DOHH2 (cell line): ENCODE data around the gene LINS1.
A peak's percentile ranks its signal among the peaks of the same experiment; 100 is the strongest.

ENCODE experiments used
- H3F3A ChIP-seq: fragments of 200-600 bp; sonication (generic), shearing (Covaris generic); 2 replicates; pipeline ENCODE4 v1.6.0; 2016; ENCODE audit warnings: antibody characterized with exemption, mild to moderate bottlenecking; ENCODE audit not compliant: control insufficient read depth, insufficient read depth
- H3K27ac ChIP-seq: fragments of 200-600 bp; sonication (generic); 2 replicates; pipeline ENCODE4 v1.5.1; 2014; ENCODE audit warnings: low read depth, mild to moderate bottlenecking, low read length, moderate library complexity
- H3K27me3 ChIP-seq: fragments of 200-600 bp; sonication (generic); 2 replicates; pipeline ENCODE4 v1.6.1; 2014; ENCODE audit warnings: mild to moderate bottlenecking, low read length, mixed read lengths; ENCODE audit not compliant: control insufficient read depth
- H3K36me3 ChIP-seq: fragments of 200-600 bp; sonication (generic); 2 replicates; pipeline ENCODE4 v1.6.1; 2014; ENCODE audit warnings: mild to moderate bottlenecking, low read length, moderate library complexity, mixed read lengths; ENCODE audit not compliant: control insufficient read depth
- H3K4me1 ChIP-seq: fragments of 200-600 bp; sonication (generic); 2 replicates; pipeline ENCODE4 v1.6.1; 2014; ENCODE audit warnings: mild to moderate bottlenecking, low read length, mixed read lengths; ENCODE audit not compliant: control insufficient read depth
- H3K4me2 ChIP-seq: fragments of 200-600 bp; sonication (generic); 2 replicates; pipeline ENCODE4 v1.6.0; 2014; ENCODE audit warnings: mild to moderate bottlenecking, low read length, moderate library complexity
- H3K4me3 ChIP-seq: fragments of 200-600 bp; sonication (generic); 2 replicates; pipeline ENCODE4 v1.5.1; 2014; ENCODE audit warnings: mild to moderate bottlenecking, low read length, mixed read lengths
- H3K79me2 ChIP-seq: fragments of 200-600 bp; sonication (generic); 2 replicates; pipeline ENCODE4 v1.6.1; 2014; ENCODE audit warnings: mild to moderate bottlenecking, low read length, mixed read lengths; ENCODE audit not compliant: control insufficient read depth
- H3K9me2 ChIP-seq: fragments of 200-600 bp; sonication (generic); replicated peaks from 2 replicates; pipeline ENCODE4 v1.6.1; 2014; ENCODE audit warnings: mild to moderate bottlenecking, low read length, mixed read lengths; ENCODE audit not compliant: control insufficient read depth
- H3K9me3 ChIP-seq: fragments of 200-600 bp; sonication (generic); 2 replicates; pipeline ENCODE4 v1.6.1; 2014; ENCODE audit warnings: antibody characterized with exemption, low read length, mixed read lengths; ENCODE audit not compliant: control insufficient read depth, insufficient read depth
- H4K20me1 ChIP-seq: fragments of 200-600 bp; sonication (generic); 2 replicates; pipeline ENCODE4 v1.6.0; 2014; ENCODE audit warnings: low read depth, mild to moderate bottlenecking, antibody characterized with exemption, low read length, moderate library complexity; ENCODE audit not compliant: control insufficient read depth, insufficient read depth
- CTCF ChIP-seq: fragments of 200-600 bp; sonication (generic); IDR thresholded peaks from one replicate; pipeline ENCODE4 v1.5.1; 2014; ENCODE audit warnings: antibody characterized with exemption, mild to moderate bottlenecking, low read depth, low read length; ENCODE audit not compliant: poor library complexity, severe bottlenecking
- EZH2phosphoT487 ChIP-seq: fragments of 200-600 bp; sonication (generic); IDR thresholded peaks from 2 replicates; pipeline ENCODE4 v1.6.1; 2017; ENCODE audit warnings: borderline replicate concordance, mild to moderate bottlenecking, antibody characterized with exemption, low read length, moderate library complexity, mixed read lengths

Gene LINS1

GRCh38 chr15:100572362-100572983, 29.5 kb downstream of the LINS1 start:
- H3F3A ChIP-seq = no peaks in the 10 kb centered on the region
- peak; percentile 55 for TF ChIP-seq CTCF
- no peak for TF ChIP-seq EZH2phosphoT487
- no peaks in the 10 kb centered on the region for H3K9me3 ChIP-seq
- H3K9me2 ChIP-seq = no peaks in the 10 kb centered on the region
- no peak overlapping the region for H3K27ac ChIP-seq
- H4K20me1 ChIP-seq = no peaks in the 10 kb centered on the region
- no peak overlapping the region for H3K4me3 ChIP-seq
- H3K4me2 ChIP-seq = no peak overlapping the region
- H3K27me3 ChIP-seq = no peaks in the 10 kb centered on the region
- H3K36me3 ChIP-seq = peaks cover 37% of the 10 kb centered on the region
- H3K4me1 ChIP-seq = no peaks in the 10 kb centered on the region
- H3K79me2 ChIP-seq = no peaks in the 10 kb centered on the region

GRCh38 chr15:100571592-100572167, 30.3 kb downstream of the LINS1 start:
- Histone ChIP-seq H3K4me2 (no peak overlapping the region), H3K36me3 (peaks cover 37% of the 10 kb centered on the region), H3K27ac (no peak overlapping the region), H3K9me2 (no peaks in the 10 kb centered on the region), H3K79me2 (no peaks in the 10 kb centered on the region), H3K27me3 (no peaks in the 10 kb centered on the region), H3K4me3 (no peak overlapping the region), H3K4me1 (no peaks in the 10 kb centered on the region), H3K9me3 (no peaks in the 10 kb centered on the region), H4K20me1 (no peaks in the 10 kb centered on the region), H3F3A (no peaks in the 10 kb centered on the region)
- TF ChIP-seq EZH2phosphoT487 = no peak
- no peak for TF ChIP-seq CTCF

- TF ChIP-seq EZH2phosphoT487 = no peak
- no peak for TF ChIP-seq CTCF
- Histone ChIP-seq H3K27me3 (no peaks in the 10 kb centered on the region), H3K4me1 (no peaks in the 10 kb centered on the region), H3K9me2 (no peaks in the 10 kb centered on the region), H3K4me3 (no peak overlapping the region), H4K20me1 (no peaks in the 10 kb centered on the region), H3K79me2 (no peaks in the 10 kb centered on the region), H3K27ac (no peak overlapping the region), H3F3A (no peaks in the 10 kb centered on the region), H3K4me2 (no peak overlapping the region), H3K9me3 (no peaks in the 10 kb centered on the region), H3K36me3 (peaks cover 37% of the 10 kb centered on the region)
These were observed 31.2 kb downstream of the LINS1 start for GRCh38 chr15:100570735-100571313.
